Measurements from ENCODE around the gene GRM8. TPM values are rescaled to one million over a fixed set of nuclear protein-coding genes. Genes with fewer than 3 reads are reported as not detected.

The GRM8 gene
- total RNA-seq, 3 donors from 2014 or later = not detected

- Histone ChIP-seq H3K27ac (no peak overlapping the region), H3K27me3 (no peaks in the 10 kb centered on the region), H3K4me1 (no peaks in the 10 kb centered on the region), H3K9me3 (no peaks in the 10 kb centered on the region), H3K36me3 (no peaks in the 10 kb centered on the region), H3K4me3 (no peak overlapping the region)
- DNase-seq (ENCODE audit: low spot score in 2 of 2) = no peak
- intact Hi-C loops (cut with DNase I; ENCODE audit: low total_unique reads) = no loop called here
- TF ChIP-seq POLR2A (IDR thresholded peaks at IDR 0.05) (no peak), CTCF (IDR thresholded peaks at IDR 0.05) (no peak), POLR2AphosphoS5 (IDR thresholded peaks at IDR 0.05) (no peak)
These were observed 115.6 kb downstream of the GRM8 start for GRCh38 chr7:127137146-127137545.

- Histone ChIP-seq H3K4me1 (no peaks in the 10 kb centered on the region), H3K36me3 (no peaks in the 10 kb centered on the region), H3K4me3 (no peak overlapping the region), H3K27me3 (no peaks in the 10 kb centered on the region), H3K27ac (no peak overlapping the region), H3K9me3 (no peaks in the 10 kb centered on the region)
- TF ChIP-seq CTCF (IDR thresholded peaks at IDR 0.05) (no peak), POLR2AphosphoS5 (IDR thresholded peaks at IDR 0.05) (no peak), POLR2A (IDR thresholded peaks at IDR 0.05) (no peak)
- DNase-seq (ENCODE audit: low spot score in 2 of 2) = no peak
- intact Hi-C loops (cut with DNase I; ENCODE audit: low total_unique reads) = no loop called here
These were observed 116.8 kb downstream of the GRM8 start for GRCh38 chr7:127135871-127136485.

- H3K36me3 ChIP-seq = no peaks in the 10 kb centered on the region
- intact Hi-C loops (cut with DNase I; ENCODE audit: low total_unique reads) = no loop called here
These were observed 129.5 kb downstream of the GRM8 start for GRCh38 chr7:127123220-127123619.

GRCh38 chr7:127119517-127119916 is 133.2 kb downstream of the GRM8 start:
- no peaks in the 10 kb centered on the region for H3K27me3 ChIP-seq
- H3K27ac ChIP-seq = no peak overlapping the region
- intact Hi-C loops (cut with DNase I; ENCODE audit: low total_unique reads) = no loop called here
- H3K4me3 ChIP-seq = no peak overlapping the region
- no peaks in the 10 kb centered on the region for H3K4me1 ChIP-seq
- no peak for DNase-seq (ENCODE audit: low spot score in 2 of 2)
- TF ChIP-seq CTCF (IDR thresholded peaks at IDR 0.05) = no peak
- no peaks in the 10 kb centered on the region for H3K9me3 ChIP-seq
- no peaks in the 10 kb centered on the region for H3K36me3 ChIP-seq

More at GRCh38 chr7:127123220-127123619, 129.5 kb downstream of the GRM8 start:
- no peaks in the 10 kb centered on the region for H3K9me3 ChIP-seq
- H3K4me1 ChIP-seq = no peaks in the 10 kb centered on the region
- H3K27me3 ChIP-seq = no peaks in the 10 kb centered on the region
- no peak for DNase-seq (ENCODE audit: low spot score in 2 of 2)
- TF ChIP-seq POLR2A (IDR thresholded peaks at IDR 0.05) = no peak
- no peak for TF ChIP-seq POLR2AphosphoS5 (IDR thresholded peaks at IDR 0.05)
- no peak for TF ChIP-seq CTCF (IDR thresholded peaks at IDR 0.05)
- no peak overlapping the region for H3K4me3 ChIP-seq
- no peak overlapping the region for H3K27ac ChIP-seq

- H3K9me3 ChIP-seq = no peaks in the 10 kb centered on the region
- H3K4me3 ChIP-seq = no peak overlapping the region
- no peak for TF ChIP-seq POLR2A (IDR thresholded peaks at IDR 0.05)
- TF ChIP-seq POLR2AphosphoS5 (IDR thresholded peaks at IDR 0.05) = no peak
- TF ChIP-seq CTCF (IDR thresholded peaks at IDR 0.05) = no peak
- H3K27me3 ChIP-seq = no peaks in the 10 kb centered on the region
- no peaks in the 10 kb centered on the region for H3K36me3 ChIP-seq
- no peaks in the 10 kb centered on the region for H3K4me1 ChIP-seq
- DNase-seq (ENCODE audit: low spot score in 2 of 2) = no peak
- intact Hi-C loops (cut with DNase I; ENCODE audit: low total_unique reads) = loop anchor here (5.0 kb wide), 1 partner anchor 172 kb away; no protein-coding TSS in a partner anchor
- no peak overlapping the region for H3K27ac ChIP-seq
These were observed 137.9 kb downstream of the GRM8 start for GRCh38 chr7:127114742-127115265.

All from breast epithelium (tissue), 4 donors.